T-helper 2 cell treated with Interferon-gamma antibody and Interleukin-4, amounts not matched to agents 100 ng/mL and 5 ng/mL, for 36 hours (primary cell): Measurements from ENCODE around the gene CALML6. TPM values are rescaled to one million over a fixed set of nuclear protein-coding genes. Genes with fewer than 3 reads are reported as not detected.
"Not testable (repeated sequence)": the region's sequence is repeated elsewhere in the genome, so short reads cannot be mapped to it uniquely, and the experiment has no call there.

Experiments used
- intact Hi-C: fragments of 100-400 bp; cut with micrococcal nuclease; formaldehyde crosslinking; loops from one replicate; pipeline ENCODE4 v1.15.1; 2023
- total RNA-seq: library from RNA; stranded (reverse); gene quantifications from 2 replicates; pipeline ENCODE4 v1.2.3, GENCODE V29; 2022

The CALML6 gene
- total RNA-seq = 0.11 and 0.48 TPM in 2 replicates

GRCh38 chr1:1914971-1915692, at the start of gene CALML6:
CALML6 (plus strand) TSS chr1:1915260; CDS start chr1:1915281, 21 bp downstream.
- intact Hi-C loops = no loop called here

- intact Hi-C loops = no loop called here
Observed at GRCh38 chr1:1867164-1867563, 47.9 kb upstream of the CALML6 start.

GRCh38 chr1:1869469-1869868, 45.6 kb upstream of the CALML6 start:
- intact Hi-C loops = no loop called here

GRCh38 chr1:1872329-1872994, 42.6 kb upstream of the CALML6 start:
- intact Hi-C loops = no loop called here

- intact Hi-C loops = no loop called here
Observed at GRCh38 chr1:1873186-1873585, 41.9 kb upstream of the CALML6 start.

- intact Hi-C loops = no loop called here
Observed at GRCh38 chr1:1874901-1875300, 40.2 kb upstream of the CALML6 start.

GRCh38 chr1:1875932-1876331, 39.1 kb upstream of the CALML6 start:
- intact Hi-C loops = no loop called here

DNA sequence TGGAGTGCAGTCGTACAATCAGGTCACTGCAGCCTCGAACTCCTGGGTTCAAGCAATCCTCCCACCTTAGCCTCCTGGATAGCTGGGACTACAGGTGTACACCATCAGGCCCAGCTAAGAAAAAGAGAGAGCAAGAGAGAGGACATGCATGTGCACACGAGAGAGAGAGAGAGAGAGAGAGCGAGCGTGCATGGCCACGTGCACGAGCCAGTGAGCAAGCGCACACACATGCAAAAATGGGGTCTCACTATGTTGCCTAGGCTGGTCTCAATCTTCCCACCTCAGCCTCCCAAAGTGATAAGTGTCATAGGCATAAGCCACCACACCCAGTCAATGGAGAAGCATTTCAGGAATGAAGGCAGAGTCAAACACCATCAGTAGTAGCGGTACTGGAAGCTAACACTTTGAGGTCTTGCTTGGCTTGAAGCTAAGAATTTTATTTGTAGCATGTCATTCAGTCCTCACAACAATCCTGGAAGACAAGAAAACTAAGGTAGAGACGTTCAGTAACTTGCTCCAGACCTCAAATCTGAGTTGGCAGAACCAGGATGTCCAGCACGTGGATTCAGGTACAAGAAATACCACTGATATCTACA, 38.6 kb upstream of the CALML6 start:
- intact Hi-C loops = no loop called here

GRCh38 chr1:1877865-1878436, 37.1 kb upstream of the CALML6 start:
- intact Hi-C loops = no loop called here

DNA sequence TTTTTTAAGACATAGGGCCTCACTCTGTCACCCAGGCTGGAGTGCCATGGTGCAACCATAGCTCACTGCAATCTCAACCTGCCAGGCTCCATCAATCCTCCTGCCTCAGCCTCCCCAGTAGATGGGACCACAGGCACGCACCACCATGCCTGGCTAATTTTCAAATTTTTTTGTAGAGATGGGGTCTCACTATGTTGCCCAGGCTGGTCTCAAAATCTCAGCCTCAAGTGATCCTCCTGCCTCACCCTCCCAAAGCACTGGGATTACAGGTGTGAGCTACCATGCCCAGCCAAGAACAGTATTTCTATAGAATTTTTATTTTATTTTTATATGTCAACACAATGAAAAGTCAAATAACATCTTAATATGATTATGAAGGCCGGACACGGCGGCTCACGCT, 35.1 kb upstream of the CALML6 start:
- intact Hi-C loops = no loop called here

- intact Hi-C loops = no loop called here
Observed at GRCh38 chr1:1880617-1881312, 34.3 kb upstream of the CALML6 start.

DNA sequence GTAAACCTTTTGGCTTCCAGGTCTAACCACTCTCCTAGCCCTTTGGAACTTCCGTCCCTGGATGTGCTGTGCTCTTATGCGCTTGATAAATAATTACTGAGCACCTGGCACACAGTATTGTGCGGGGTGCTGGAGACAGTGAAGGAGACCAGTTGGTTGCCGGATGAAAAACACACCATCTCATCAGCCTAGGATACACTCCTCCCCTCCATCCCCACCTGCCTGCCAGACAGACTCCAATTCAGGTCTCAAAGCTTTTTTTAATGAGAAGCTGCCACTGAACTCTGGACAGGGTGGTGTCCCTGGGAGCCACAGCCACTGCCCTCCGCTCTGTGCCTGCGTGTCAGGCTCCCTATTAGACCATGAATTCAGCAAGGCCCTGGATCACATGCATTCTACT, 33.3 kb upstream of the CALML6 start:
- intact Hi-C loops = no loop called here

DNA sequence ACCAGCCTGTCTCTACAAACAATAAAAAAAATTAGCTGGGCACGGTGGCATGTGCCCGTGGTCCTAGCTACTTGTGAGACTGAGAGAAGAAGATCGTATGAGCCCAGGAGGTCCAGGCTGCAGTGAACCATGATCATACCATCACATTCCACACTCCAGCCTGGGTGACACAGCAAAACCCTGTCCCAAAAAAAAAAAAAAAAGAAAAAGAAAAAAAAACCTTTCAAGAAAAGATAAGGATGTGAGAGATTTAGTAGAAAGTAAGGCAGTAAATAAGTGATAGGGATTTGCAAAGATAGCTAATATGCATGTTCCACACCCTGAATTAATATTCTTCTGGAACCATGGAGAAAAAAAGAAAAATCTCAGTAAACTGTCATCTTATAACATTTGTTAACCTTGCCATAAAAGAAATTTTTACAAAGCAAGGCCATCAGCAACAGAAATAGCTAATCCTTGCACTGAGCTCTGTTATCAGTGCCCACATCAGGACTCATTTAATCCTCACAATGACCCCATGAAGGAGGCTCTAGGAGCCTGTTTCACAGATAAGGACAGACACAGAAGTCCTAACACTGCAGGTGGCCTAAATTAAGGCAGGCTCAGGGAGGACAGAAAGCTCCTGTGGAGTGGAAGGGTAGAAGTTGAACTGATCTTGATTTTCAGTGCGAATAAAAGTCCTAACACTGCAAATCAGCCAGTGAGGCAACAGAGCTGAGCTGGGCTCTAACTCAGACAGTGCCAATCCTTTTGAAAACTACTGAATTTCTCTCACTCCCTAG, 31.8 kb upstream of the CALML6 start:
- intact Hi-C loops = no loop called here

GRCh38 chr1:1883890-1884289, 31.2 kb upstream of the CALML6 start:
- intact Hi-C loops = not testable (repeated sequence)

GRCh38 chr1:1889090-1889750, 25.8 kb upstream of the CALML6 start:
- intact Hi-C loops = no loop called here

GRCh38 chr1:1889847-1890505, 25.1 kb upstream of the CALML6 start:
- intact Hi-C loops = loop anchor here (2.0 kb wide), 2 partner anchors 19 to 109 kb away; no protein-coding TSS in a partner anchor

DNA sequence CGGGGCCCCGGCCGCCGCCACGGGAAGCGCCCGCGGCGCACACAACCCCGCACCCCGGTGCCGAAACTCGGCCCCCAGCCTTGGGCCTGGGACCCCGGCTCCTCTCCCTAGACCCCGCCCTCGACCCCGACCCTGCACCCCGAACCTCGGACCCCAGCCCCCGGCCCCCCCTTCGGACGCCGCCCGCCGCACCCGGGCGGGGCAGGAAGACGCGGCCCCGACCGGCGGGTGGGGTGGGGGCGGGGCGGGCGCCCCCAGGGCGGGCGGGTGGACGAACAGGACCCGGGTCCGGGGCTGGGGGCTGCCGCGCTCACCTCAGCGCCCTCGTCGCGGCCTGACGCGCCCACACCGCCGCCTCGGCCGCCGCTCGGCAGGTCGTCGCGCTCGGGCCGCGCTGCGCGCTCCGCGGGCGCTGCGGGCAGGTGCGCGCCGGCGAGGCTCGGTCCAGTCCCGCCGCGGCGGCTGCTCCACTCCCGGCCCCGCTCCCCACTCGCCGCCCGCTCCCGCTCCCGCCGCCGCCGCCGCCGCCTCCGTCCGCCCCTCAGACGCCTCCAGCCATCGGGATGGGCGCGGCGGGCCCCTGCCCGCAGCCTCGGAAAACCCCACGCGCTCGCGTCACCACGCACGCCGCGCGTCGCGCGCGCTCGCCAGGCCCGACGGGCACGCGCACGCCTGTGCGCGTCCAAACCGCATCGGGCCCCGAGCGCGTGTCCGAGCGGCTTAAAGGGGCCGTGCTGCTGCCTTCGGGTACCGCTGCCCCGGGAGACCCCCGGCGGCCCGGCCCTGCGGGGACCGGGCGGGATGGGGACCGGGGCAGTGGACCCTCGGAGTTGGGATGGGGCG, 24.3 kb upstream of the CALML6 start, which contains the start of gene GNB1:
Gene GNB1 (minus strand): TSS at position 582 of the 843 bp plus-strand sequence. CDS start 65,634 bp downstream, outside the sequence.
- intact Hi-C loops = loop anchor here (2.0 kb wide), 2 partner anchors 18 to 110 kb away; no protein-coding TSS in a partner anchor

DNA sequence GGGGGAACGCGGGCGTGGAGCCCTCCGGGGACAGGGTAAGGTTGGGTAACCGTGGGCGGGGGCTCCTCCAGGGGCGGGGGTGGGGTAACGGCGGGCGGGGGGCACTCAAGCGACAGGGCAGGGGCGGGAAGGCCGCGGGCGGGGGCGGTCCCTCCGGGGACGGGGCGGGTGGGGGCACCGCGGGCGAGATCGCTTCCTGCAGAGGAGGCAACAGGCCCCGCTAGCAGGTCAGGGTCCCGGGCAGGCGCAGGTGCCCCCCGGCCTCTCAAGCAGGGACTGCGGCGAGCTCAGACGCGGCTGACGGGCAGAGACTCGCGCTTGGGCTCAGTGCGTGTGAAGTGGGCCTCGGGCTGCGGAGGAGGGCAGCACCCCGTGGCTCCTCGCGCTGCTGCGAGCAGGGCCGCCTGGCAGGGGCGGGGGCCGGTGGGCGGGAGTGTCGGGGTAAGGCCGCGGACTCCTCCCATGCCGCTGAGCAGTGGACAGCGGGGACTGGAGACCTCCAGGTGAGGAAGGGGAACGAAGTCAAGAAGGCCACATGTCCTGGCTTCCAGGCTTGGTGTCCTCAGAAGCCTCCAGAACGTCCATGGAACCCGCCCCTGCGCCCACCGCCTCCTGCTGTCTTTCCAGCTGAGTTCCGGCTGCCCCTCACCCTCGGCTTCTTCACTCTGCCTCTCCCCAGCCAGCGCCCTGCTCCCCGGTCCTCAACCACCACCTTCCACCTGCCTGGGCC, 23.5 kb upstream of the CALML6 start:
- intact Hi-C loops = loop anchor here (2.0 kb wide), 2 partner anchors 17 to 111 kb away; no protein-coding TSS in a partner anchor
